ENCODE data around the gene SLC10A6.

The SLC10A6 gene

GRCh38 chr4:86778175-86778574 lies 71.0 kb downstream of the SLC10A6 start:
- H3K9me3 ChIP-seq (ENCODE audit: control insufficient read depth, insufficient read depth, low read length) = no peaks in the 10 kb centered on the region
- no peaks in the 10 kb centered on the region for H3K4me1 ChIP-seq (ENCODE audit: insufficient read depth, low read length)
- no peak overlapping the region for H3K9ac ChIP-seq (ENCODE audit: low read depth, low read length)
- 0 out of 2 replicates have a peak, but pooled peaks cover 7% of the 10 kb centered on the region for H3K36me3 ChIP-seq (ENCODE audit: insufficient read depth, low read length)

DNA sequence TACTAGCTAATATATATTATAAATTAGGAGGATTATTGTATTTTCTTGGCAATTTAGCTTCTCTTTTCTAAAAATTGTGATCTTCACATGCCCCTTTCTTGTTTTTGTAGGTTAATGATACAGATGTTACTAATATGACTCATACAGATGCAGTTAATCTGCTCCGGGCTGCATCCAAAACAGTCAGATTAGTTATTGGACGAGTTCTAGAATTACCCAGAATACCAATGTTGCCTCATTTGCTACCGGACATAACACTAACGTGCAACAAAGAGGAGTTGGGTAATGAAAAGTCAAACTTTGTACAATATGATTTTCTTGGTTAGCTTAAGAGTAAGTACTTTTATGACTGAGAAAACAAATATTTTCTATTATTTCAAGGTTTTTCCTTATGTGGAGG lies 74.1 kb downstream of the SLC10A6 start:
- Histone ChIP-seq H3K36me3 (ENCODE audit: insufficient read depth, low read length) (peaks cover 12% of the 10 kb centered on the region; the same call in 1 of the 2 replicates), H3K9me3 (ENCODE audit: control insufficient read depth, insufficient read depth, low read length) (no peaks in the 10 kb centered on the region), H3K4me1 (ENCODE audit: insufficient read depth, low read length) (no peaks in the 10 kb centered on the region)

More for the DNA sequence above, 74.1 kb downstream of the SLC10A6 start:
- no peak overlapping the region for H3K9ac ChIP-seq (ENCODE audit: low read depth, low read length)
